HG02884 (cell line): ENCODE measurements around the gene MRPS15.
"Not testable (repeated sequence)": the region's sequence is repeated elsewhere in the genome, so short reads cannot be mapped to it uniquely, and the experiment has no call there.

ENCODE experiments used
- ATAC-seq: cut with Tn5 transposase; IDR thresholded peaks from one replicate; pipeline ENCODE4 v1.9.1; 2021; ENCODE audit warnings: mild to moderate bottlenecking, moderate library complexity; ENCODE audit not compliant: unreplicated experiment

MRPS15 gene

GRCh38 chr1:36484099-36484498 is 19.9 kb upstream of the MRPS15 start:
- ATAC-seq: no peak

- no peak for ATAC-seq
Observed at GRCh38 chr1:36482724-36483388, 18.7 kb upstream of the MRPS15 start, which contains the start of gene CSF3R. TSS of gene CSF3R (minus strand) at chr1:36482913. CDS start at chr1:36479496, 3,417 bp downstream.

GRCh38 chr1:36481771-36482723 is 17.9 kb upstream of the MRPS15 start:
- no peak for ATAC-seq

- no peak for ATAC-seq
Observed at GRCh38 chr1:36481091-36481490, 16.9 kb upstream of the MRPS15 start.

GRCh38 chr1:36480161-36480560 is 16.0 kb upstream of the MRPS15 start:
- ATAC-seq: no peak

GRCh38 chr1:36479505-36480051 is 15.4 kb upstream of the MRPS15 start:
- no peak for ATAC-seq

- not testable (repeated sequence) for ATAC-seq
Observed at GRCh38 chr1:36477615-36478014, 13.4 kb upstream of the MRPS15 start.

GRCh38 chr1:36476945-36477344 is 12.8 kb upstream of the MRPS15 start:
- no peak for ATAC-seq

GRCh38 chr1:36475910-36476604 is 11.9 kb upstream of the MRPS15 start:
- ATAC-seq: no peak

- no peak for ATAC-seq
Observed at GRCh38 chr1:36475341-36475740, 11.2 kb upstream of the MRPS15 start.

- ATAC-seq: no peak
Observed at GRCh38 chr1:36472656-36473055, 8.5 kb upstream of the MRPS15 start.

GRCh38 chr1:36471830-36472641 is 7.9 kb upstream of the MRPS15 start:
- no peak for ATAC-seq

GRCh38 chr1:36469163-36469562 is 5.0 kb upstream of the MRPS15 start:
- ATAC-seq: no peak

- ATAC-seq: no peak
Observed at GRCh38 chr1:36467700-36468455, 3.7 kb upstream of the MRPS15 start.

- no peak for ATAC-seq
Observed at GRCh38 chr1:36467027-36467410, 2.8 kb upstream of the MRPS15 start.

- no peak for ATAC-seq
Observed at GRCh38 chr1:36466370-36467026, 2.3 kb upstream of the MRPS15 start.

- no peak for ATAC-seq
Observed at GRCh38 chr1:36465731-36466369, 1.7 kb upstream of the MRPS15 start.

- peak; percentile 54 for ATAC-seq
Observed at GRCh38 chr1:36464605-36465393, 615 bp upstream of the MRPS15 start.
